SH-SY5Y (cell line): Measurements from ENCODE around the gene PTPRG.

Experiments used
- GATA2 ChIP-seq: IDR thresholded peaks from 2 replicates; pipeline ENCODE4 v1.6.1; 2011; ENCODE audit warnings: mild to moderate bottlenecking, low read depth, low read length
- GATA3 ChIP-seq: IDR thresholded peaks from 2 replicates; pipeline ENCODE4 v1.6.1; 2011; ENCODE audit warnings: low read depth, mild to moderate bottlenecking, low read length, moderate library complexity

DNA sequence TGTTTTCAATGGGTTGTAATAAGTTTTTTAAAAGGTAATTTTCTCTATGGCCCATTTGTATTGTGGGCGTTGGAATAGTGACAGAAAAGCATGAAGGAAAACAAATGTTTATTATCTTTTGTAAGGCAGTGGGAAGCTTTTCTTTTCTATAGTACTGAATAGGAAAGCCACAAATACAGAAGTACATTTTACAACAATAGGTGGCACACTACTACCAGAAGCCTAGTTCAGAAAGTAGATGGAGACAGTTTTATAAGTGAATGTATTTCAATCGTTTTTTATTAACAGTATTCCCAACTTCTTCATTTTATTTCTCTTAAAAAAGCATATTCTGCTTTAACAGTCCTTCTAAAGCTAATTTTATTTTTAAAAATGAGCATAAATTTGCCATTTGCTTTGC is 296.7 kb downstream of the PTPRG start:
- no peak for TF ChIP-seq GATA2
- TF ChIP-seq GATA3: no peak
